Loucy (cell line): ENCODE measurements around the gene LCE7A.

Experiments used
- H2AFZ ChIP-seq: fragments of 200-600 bp; sonication (generic); 2 replicates; pipeline ENCODE4 v1.6.0; 2016; ENCODE audit warnings: antibody characterized with exemption, mild to moderate bottlenecking, low read length, moderate library complexity
- H3F3A ChIP-seq: fragments of 200-600 bp; 2 replicates; pipeline ENCODE4 v1.6.0; 2016; ENCODE audit warnings: antibody characterized with exemption, low read depth, mild to moderate bottlenecking
- H3K27me3 ChIP-seq: fragments of 200-600 bp; sonication (generic); 2 replicates; pipeline ENCODE4 v1.6.1; 2014; ENCODE audit warnings: low read length, mild to moderate bottlenecking; ENCODE audit not compliant: insufficient read depth, poor library complexity, severe bottlenecking
- H3K36me3 ChIP-seq: fragments of 200-600 bp; sonication (generic); 2 replicates; pipeline ENCODE4 v1.6.1; 2016; ENCODE audit warnings: low read length; ENCODE audit not compliant: insufficient read depth
- H3K4me1 ChIP-seq: fragments of 200-600 bp; sonication (generic); 2 replicates; pipeline ENCODE4 v1.5.1; 2014; ENCODE audit warnings: low read length, mild to moderate bottlenecking; ENCODE audit not compliant: insufficient read depth, poor library complexity, severe bottlenecking
- H3K4me2 ChIP-seq: fragments of 200-600 bp; sonication (generic); 2 replicates; pipeline ENCODE4 v1.6.0; 2014; ENCODE audit warnings: antibody characterized with exemption, low read length, low read depth, mild to moderate bottlenecking; ENCODE audit not compliant: poor library complexity, severe bottlenecking
- H3K4me3 ChIP-seq: fragments of 200-600 bp; sonication (generic); 2 replicates; pipeline ENCODE4 v1.5.1; 2014; ENCODE audit warnings: low read length, mild to moderate bottlenecking, mixed read lengths; ENCODE audit not compliant: poor library complexity, severe bottlenecking
- H3K79me2 ChIP-seq: fragments of 200-600 bp; sonication (generic); 2 replicates; pipeline ENCODE4 v1.6.1; 2014; ENCODE audit warnings: low read length; ENCODE audit not compliant: insufficient read depth
- H3K9ac ChIP-seq: fragments of 200-600 bp; sonication (generic); 2 replicates; pipeline ENCODE4 v1.6.0; 2014; ENCODE audit warnings: mild to moderate bottlenecking, low read depth, low read length, moderate library complexity; ENCODE audit not compliant: poor library complexity, severe bottlenecking
- H3K9me2 ChIP-seq: fragments of 200-600 bp; sonication (generic); replicated peaks from 2 replicates; pipeline ENCODE4 v1.6.1; 2016; ENCODE audit warnings: low read depth, low read length, mixed read lengths
- H3K9me3 ChIP-seq: fragments of 200-600 bp; sonication (generic); 2 replicates; pipeline ENCODE4 v1.6.1; 2014; ENCODE audit warnings: mild to moderate bottlenecking, antibody characterized with exemption, low read length, low read depth; ENCODE audit not compliant: insufficient read depth
- H4K20me1 ChIP-seq: fragments of 200-600 bp; sonication (generic); 2 replicates; pipeline ENCODE4 v1.6.0; 2014; ENCODE audit warnings: antibody characterized with exemption, low read length, mild to moderate bottlenecking; ENCODE audit not compliant: insufficient read depth, poor library complexity, severe bottlenecking
- EZH2phosphoT487 ChIP-seq: fragments of 200-600 bp; IDR thresholded peaks from 2 replicates; pipeline ENCODE4 v1.6.1; 2018; ENCODE audit warnings: antibody characterized with exemption, mild to moderate bottlenecking, moderate library complexity, borderline replicate concordance
- TF ChIP-seq, protein P1 (sequence below): fragments of 200-600 bp; sonication (generic); conservative IDR thresholded peaks from 2 replicates; pipeline ENCODE4 v1.5.1; 2014; ENCODE audit warnings: mild to moderate bottlenecking, antibody characterized with exemption, low read length

The LCE7A gene

GRCh38 chr1:152861374-152861773, 1.6 kb downstream of the LCE7A start:
- H3K9ac ChIP-seq = no peak overlapping the region
- no peaks in the 10 kb centered on the region for H3K9me3 ChIP-seq
- no peaks in the 10 kb centered on the region for H3K79me2 ChIP-seq
- TF ChIP-seq EZH2phosphoT487 = no peak
- TF ChIP-seq, protein P1, sequence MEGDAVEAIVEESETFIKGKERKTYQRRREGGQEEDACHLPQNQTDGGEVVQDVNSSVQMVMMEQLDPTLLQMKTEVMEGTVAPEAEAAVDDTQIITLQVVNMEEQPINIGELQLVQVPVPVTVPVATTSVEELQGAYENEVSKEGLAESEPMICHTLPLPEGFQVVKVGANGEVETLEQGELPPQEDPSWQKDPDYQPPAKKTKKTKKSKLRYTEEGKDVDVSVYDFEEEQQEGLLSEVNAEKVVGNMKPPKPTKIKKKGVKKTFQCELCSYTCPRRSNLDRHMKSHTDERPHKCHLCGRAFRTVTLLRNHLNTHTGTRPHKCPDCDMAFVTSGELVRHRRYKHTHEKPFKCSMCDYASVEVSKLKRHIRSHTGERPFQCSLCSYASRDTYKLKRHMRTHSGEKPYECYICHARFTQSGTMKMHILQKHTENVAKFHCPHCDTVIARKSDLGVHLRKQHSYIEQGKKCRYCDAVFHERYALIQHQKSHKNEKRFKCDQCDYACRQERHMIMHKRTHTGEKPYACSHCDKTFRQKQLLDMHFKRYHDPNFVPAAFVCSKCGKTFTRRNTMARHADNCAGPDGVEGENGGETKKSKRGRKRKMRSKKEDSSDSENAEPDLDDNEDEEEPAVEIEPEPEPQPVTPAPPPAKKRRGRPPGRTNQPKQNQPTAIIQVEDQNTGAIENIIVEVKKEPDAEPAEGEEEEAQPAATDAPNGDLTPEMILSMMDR = no peak
- H3F3A ChIP-seq = no peaks in the 10 kb centered on the region
- no peak overlapping the region for H2AFZ ChIP-seq
- H3K9me2 ChIP-seq = 0 out of 2 replicates have a peak, but pooled peaks cover 3% of the 10 kb centered on the region
- no peaks in the 10 kb centered on the region for H3K36me3 ChIP-seq
- H3K27me3 ChIP-seq = no peaks in the 10 kb centered on the region
- no peak overlapping the region for H3K4me2 ChIP-seq
- H4K20me1 ChIP-seq = no peaks in the 10 kb centered on the region
- no peak overlapping the region for H3K4me3 ChIP-seq
- H3K4me1 ChIP-seq = no peaks in the 10 kb centered on the region

GRCh38 chr1:152864443-152864842, 4.6 kb downstream of the LCE7A start:
- Histone ChIP-seq H3K27me3 (no peaks in the 10 kb centered on the region), H3F3A (no peaks in the 10 kb centered on the region), H3K9me3 (no peaks in the 10 kb centered on the region), H3K36me3 (no peaks in the 10 kb centered on the region), H3K9ac (no peak overlapping the region), H4K20me1 (no peaks in the 10 kb centered on the region), H2AFZ (no peak overlapping the region), H3K4me1 (no peaks in the 10 kb centered on the region), H3K9me2 (no peaks in the 10 kb centered on the region), H3K4me2 (no peak overlapping the region), H3K79me2 (no peaks in the 10 kb centered on the region), H3K4me3 (no peak overlapping the region)
- TF ChIP-seq, protein P1 = no peak
- TF ChIP-seq EZH2phosphoT487 = no peak

DNA sequence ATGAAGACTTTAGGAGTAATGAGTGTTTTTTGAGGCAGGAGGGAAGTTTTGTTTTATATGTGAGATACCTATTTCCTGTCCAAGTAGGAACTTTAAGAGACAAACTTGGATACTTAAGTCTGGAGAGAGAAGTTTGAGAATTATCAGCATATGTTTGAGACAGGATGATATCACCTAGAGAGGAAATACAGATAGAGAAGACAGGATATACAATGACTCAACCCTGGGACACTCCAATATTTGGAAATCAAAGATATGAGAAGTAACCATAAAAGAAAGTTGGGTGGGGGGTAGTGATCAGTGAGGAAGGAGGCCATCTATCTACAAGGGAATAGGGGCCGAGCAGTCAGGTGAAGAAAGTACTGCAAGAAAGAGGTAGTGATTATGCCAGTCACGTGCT, 6.5 kb downstream of the LCE7A start:
- Histone ChIP-seq H3K79me2 (no peaks in the 10 kb centered on the region), H3K4me2 (no peak overlapping the region), H3K9me2 (no peaks in the 10 kb centered on the region), H3K27me3 (no peaks in the 10 kb centered on the region), H3K9me3 (no peaks in the 10 kb centered on the region), H4K20me1 (no peaks in the 10 kb centered on the region), H3K9ac (no peak overlapping the region), H3F3A (no peaks in the 10 kb centered on the region), H3K36me3 (no peaks in the 10 kb centered on the region), H3K4me1 (no peaks in the 10 kb centered on the region), H3K4me3 (no peak overlapping the region), H2AFZ (no peak overlapping the region)
- TF ChIP-seq, protein P1 = no peak
